NCI-H226 (cell line): ENCODE measurements around the gene RAB6A.
A peak's percentile ranks its signal among the peaks of the same experiment; 100 is the strongest.
"Not testable (repeated sequence)": the region's sequence is repeated elsewhere in the genome, so short reads cannot be mapped to it uniquely, and the experiment has no call there.

Experiments
- DNase-seq: peaks from one replicate; pipeline ENCODE4 v3.0.0-alpha.2; 2015

RAB6A gene

DNA sequence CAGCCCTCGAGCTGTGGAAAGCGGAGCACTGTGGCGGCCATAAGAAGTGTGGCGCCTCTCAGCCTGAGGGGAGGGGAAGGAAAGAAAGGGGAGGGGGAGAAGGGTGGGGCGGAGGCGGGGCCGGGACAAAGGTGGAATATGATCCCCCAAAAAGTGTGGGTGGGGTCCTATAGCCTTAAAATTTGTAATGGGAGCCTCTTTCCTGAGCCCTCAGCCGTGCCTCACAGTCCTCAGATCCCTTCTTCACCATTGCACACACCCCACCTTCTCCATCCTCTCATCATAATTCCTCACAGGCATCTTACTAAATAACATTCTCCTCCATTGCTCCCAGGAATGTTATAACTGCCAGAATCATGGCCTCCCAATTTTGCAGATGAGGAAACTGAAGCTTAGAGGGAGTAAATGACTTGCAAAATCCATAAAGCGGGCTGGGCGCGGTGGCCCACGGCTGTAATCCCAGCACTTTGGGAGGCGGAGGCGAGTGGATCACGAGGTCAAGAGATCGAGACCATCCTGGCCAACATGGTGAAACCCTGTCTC, 600 bp upstream of the RAB6A start:
- DNase-seq, result no peak

DNA sequence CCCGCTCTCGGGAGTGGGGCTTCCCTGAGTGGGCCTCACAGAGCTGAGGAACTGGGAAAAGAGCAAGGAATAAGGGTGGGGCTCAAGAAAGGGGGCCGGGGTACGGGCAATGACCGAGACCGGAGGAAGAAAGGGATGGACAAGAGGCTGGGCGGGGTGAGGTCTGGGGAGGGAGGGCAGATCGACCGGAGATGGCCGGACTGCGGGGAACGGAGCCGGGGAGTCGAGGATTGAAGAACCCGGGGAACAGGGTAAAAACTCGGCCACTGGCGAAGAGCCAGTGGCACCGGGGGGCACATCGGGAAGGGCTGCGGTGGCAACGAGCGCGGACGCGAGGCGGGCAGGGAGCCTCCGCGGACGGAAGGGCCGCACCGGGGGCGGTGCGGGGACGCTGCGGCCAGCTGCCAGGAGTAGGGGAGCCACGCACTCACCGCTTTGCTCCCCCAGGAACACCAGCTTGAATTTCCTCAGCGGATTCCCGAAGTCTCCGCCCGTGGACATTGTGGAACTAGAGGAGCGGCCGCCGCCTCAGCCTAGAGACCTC, 667 bp downstream of the RAB6A start:
- DNase-seq, result peak; percentile 34

DNA sequence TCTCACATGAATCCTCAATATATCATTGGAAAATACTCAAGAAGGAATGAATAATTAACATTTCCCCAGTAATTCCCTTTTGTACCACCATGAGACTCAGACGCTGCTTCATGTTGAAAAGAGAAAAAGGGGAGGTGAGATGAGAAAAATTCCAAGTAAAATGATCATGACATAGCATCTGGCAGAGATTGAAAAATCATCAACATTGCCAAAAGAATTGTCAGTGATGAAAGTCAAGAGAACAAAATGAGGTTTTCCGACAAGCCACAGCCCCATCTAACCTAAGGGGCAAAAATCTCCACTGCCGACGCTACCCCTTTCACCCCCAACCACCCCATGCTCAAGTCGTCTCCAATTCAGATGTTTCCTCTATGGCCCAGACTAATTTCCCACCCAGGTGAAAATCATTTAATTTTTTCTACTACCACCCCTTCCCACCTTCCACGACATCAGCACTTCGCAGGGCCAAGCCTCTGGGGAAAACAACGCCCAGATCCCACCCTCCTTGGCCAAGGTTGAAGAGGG, 1.2 kb downstream of the RAB6A start:
- no peak for DNase-seq

DNA sequence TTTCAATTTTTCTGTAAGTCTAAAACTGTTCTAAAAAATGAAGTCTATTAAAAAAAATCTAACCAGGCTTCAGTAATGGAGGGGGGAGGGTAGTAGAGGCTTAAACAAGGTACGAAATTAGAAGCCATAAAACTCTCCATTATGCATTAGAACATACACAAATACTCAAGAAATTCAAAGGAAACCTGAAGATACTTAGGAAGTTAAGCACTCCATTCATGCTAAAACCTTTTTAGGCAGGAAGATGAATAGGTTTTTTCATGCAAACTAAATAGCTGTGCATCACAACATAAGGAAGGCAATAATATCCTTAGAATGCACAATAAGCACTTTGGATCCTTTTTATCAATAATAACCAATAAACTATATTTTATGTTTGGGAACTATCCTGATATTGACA, 2.4 kb downstream of the RAB6A start:
- DNase-seq, result no peak

DNA sequence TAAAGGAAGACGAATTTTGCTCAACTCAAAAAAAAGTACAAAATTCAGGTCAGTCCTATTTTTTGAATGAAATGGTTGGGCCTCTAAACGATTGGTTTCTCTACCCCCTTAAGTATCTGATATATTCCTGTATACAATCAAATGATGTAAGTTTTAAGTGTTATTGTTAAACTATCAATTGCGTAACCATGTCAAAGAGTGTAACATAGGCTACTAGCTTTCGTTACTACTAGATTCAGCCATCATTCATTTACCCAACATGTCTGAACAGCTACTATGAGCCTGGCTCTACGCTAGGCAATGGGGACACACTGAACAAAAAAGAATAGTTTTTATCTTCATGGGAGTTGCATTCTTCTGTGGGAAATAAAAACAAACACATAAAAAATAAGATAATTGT, 3.3 kb downstream of the RAB6A start:
- no peak for DNase-seq

DNA sequence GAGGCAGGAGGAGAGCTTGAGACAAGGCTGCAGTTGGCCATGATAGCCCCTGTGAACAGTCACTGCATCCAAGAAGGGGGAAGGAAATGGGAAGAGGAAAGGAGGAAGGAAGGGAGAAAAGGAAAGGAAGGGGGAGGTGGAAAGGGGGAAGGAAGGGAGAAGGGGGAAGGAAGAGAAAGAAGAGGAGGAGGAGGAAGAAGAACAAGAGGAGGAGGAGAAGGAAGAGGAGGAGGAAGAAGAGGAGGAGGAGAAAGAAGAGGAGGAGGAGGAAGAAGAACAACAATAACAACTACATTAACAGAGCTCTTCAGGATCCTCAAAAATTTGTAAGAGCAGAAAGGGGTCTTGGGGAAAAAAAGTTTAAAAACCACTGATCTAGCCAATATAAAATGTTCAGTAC, 5.2 kb downstream of the RAB6A start:
- DNase-seq, result no peak

DNA sequence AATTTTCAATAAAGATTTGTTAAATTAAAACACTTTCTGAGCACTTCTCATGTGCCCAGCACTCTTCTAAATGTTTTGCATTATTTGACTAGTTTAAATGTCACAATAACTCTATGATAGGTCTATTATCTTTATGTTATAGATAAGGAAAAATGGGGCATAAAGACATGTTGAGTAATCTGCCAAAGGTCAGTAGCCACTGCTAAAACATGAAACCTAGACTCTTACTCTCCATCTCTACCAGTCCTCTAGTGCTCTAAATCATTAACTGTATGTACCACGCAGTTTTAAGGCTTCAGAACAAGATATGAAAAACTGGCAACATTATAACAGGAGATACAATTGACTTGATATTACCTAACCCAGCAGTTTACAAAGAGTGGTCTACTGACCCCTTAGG, 6.9 kb downstream of the RAB6A start:
- no peak for DNase-seq

DNA sequence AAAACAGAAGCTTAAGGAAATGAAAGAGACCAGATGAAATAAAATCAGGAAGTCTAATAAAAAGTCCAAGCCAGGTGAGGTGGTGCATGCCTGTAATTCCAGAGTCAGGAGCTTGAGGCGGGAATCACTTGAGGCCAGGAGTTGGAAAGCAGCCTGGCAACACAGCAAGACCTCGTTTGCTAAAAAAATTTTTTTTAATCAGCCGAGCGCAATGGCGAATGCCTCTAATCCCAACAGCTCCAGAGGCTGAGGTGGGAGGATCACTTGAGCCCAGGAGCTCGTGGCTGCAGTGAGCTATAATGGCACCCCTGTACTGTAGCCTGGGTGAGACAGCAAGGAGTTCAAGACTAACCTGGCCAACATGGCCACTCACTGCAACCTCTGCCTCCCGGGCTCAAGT, 8.0 kb downstream of the RAB6A start:
- peak; percentile 84 for DNase-seq

DNA sequence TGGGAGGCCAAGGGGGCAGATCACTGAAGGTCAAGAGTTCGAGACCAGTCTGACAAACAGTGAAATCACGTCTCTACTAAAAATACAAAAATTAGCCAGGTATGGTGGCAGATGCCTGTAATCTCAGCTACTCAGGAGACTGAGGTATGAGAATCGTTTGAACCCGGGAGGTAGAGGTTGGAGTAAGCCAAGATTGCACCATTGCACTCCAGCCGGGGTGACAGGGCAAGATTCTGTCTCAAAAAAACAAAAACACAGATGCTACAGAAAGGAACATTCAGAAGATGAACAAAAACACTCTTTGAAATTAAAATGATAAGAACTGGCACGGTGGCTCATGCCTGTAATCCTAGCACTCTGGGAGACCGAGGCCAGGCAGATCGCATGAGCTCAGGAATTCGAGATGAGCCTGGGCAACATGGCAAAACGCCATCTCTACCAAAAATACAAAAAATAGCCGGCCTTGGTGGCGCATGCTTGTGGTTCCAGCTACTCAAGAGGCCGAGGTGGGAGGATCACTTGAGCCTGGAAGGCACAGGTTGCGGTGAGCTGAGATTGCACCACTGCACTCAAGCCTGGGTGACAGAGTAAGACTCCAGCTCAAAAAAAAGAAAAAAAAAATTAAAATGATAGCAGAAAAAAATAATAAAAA, 8.5 kb downstream of the RAB6A start:
- peak; percentile 93 for DNase-seq

DNA sequence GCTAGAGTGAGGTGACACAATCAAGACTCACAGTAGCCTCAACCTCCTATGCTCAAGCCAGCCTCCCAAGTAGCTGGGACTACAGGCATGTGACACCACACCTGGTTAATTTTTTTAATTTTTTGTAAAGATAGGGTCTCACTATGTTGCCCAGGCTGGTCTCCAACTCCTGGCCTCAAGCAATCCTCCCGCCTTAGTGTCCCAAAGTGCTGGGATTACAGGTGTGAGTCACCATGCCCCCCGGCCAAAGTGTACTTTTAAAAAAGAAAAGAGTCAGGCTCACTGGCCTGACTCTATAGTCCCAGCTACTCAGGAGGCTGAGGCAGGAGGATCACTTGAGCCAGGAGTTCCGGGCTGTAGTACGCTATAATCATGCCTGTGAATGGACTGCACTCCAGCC, 10.0 kb downstream of the RAB6A start:
- not testable (repeated sequence) for DNase-seq

DNA sequence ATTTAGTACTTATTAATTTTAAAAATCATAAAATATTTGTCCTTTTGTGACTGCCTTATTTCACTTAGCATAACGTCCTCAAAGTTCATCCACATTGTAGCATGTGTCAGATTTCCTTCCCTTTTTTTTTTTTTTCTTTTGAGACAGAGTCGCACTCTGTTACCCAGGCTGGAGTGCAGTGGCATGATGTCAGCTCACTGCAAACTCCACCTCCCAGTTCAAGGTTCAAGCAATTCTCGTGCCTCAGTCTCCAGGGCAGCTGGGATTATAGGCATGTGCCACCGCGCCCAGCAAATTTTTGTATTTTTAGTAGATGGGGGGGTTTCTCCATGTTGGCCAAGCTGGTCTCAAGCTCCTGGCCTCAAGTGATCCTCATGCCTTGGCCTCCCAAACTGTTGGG, 10.6 kb downstream of the RAB6A start:
- DNase-seq, result no peak

DNA sequence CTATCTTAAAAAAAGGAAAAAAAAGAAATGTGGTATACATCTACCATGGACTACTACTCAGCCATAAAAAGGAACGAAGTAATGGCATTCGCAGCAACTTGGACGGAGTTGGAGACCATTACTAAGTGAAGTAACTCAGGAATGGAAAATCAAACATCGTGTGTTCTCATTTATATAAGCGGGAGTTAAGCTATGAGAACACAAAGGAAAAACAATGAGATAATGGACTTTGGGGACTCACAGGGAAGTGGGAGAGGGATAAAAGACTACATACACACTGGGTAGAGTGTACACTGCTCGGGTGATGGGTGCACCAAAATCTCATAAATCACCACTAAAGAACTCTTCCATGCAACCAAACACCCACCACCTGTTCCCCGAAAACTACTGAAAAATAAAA, 11.8 kb downstream of the RAB6A start:
- no peak for DNase-seq

DNA sequence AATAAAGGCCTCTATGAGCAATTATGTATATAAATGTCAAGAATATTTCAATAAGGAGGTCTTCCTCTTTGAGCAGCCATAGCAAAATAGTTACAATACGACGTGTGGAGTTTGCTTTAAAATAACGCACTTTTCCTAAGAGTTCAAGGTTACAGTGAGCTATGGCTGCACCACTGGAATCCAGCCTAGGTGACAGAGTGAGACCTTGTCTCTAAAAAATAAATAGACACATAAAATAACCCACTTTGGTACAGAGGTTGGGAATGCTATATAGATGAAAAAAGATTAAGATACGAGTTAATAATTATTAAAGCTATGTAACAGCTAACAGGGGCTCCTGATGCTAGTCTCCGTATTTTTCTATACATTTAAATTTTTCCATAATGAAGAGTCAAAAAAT, 12.6 kb downstream of the RAB6A start:
- no peak for DNase-seq

DNA sequence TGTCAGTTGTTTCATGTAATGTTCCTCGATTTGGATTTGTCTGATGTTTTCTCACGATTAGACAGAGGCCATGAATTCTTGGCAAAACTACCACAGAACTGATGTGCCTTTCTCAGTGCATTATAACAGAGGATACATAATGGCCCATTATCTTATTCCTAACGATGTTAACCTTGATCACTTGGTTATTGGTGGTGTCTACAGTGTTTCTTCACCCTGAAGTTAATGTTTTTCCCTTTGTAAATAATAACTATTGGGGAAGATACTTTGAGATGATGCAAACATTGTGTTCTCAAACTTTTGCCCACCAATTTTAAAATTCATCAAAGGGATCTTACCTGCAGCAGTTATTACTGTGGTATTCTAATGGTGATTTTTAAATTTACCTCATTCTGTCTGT, 13.1 kb downstream of the RAB6A start:
- no peak for DNase-seq

DNA sequence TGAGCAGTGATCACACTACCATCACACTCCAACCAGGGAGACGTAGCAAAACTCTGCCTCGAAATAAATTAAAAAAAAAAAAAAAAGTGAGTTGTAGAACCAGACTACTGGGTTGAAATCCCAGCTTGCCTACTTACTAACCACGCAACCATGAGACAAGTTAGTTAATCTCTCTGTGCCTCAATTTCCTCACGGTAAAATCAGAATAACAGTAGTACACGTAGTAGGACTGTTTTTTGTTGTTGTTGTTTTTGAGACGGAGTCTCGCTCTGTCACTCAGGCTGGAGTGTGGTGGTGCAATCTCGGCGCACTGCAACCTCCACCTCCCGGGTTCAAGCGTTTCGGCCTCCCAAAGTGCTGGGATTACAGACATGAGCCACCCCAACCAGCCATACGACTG, 14.2 kb downstream of the RAB6A start:
- DNase-seq, result no peak

DNA sequence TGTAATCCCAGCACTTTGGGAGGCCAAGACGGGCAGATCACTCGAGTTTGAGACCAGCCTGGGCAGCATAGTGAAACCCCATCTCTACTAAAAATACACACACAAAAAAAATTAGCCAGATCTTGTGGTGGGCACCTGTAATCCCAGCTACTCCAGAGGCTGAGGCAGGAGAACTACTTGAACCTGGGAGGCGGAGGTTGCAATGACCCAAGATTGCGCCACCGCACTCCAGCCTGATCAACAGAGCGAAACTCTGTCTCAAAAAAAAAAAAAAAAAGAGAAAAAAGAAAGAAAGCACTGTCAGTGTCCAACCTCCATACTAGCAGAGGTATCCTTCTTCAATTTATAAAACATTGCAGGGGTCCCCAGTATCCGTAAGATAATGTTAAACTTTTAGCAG, 17.8 kb downstream of the RAB6A start:
- DNase-seq, result no peak

DNA sequence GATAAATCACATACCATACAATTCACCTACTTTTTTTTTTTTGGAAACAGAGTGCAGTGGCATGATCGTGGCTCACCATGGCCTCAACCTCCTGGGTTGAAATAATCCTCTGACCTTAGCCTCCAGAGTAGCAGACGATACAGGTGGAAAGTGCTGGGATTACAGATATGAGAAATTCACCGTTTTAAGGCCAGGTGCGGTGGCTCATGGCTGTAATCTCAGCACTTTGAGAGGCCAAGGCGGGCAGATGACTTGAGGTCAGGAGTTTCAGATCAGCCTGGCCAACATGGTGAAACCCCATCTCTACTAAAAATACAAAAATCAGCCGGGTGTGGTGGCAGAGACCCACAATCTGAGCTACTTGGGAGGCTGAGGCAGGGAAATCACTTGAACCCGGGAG, 24.9 kb downstream of the RAB6A start:
- not testable (repeated sequence) for DNase-seq

DNA sequence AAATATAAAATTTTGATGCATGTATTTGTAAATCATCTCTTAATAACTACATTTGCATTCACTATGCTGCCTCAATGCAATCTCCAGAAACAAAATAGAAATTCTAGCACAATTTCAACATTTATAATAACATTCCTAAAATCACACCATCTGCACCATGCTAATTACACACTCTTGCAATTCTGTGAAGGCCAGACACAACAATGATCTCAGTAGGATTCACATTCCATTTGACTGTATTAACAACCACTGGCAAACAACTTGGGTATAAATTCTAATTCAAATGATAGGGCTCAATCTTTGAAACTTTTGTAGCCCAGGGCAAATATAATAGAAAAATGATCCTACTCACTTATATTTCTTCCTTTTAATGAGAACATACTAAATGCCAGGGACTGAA, 25.9 kb downstream of the RAB6A start:
- DNase-seq, result no peak

DNA sequence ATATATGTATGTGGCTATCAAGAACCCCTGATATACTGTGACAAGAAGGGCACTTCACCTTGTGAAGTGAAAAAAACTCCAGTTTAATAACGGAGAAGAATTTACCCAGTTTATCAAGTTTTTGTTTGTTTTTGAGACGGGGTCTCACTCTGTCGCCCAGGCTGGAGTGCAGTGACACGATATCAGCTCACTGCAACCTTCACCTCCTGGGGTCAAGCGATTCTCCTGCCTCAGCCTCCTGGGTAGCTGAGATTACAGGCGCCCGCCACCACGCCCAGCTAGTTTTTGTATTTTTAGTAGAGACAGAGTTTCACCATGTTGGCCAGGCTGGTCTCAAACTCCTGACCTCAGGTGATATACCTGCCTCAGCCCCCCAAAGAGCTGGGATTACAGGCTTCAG, 26.9 kb downstream of the RAB6A start:
- DNase-seq, result not testable (repeated sequence)

DNA sequence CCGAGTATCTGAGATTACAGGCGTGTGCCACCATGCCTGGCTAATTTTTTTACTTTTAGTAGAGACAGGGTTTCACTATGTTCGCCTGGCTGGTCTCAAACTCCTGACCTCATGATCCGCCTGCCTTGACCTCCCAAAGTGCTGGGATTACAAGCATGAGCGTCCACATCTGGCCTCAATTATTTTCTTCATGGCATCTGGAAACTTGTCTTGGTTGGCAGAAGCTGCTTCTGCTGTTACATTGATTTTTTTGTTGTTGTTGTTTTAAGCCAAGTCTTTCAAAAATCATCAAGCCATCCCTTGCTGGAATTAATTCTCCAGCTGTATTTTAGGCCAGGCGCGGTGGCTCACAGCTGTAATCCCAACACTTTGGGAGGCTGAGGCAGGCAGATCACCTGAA, 27.9 kb downstream of the RAB6A start:
- DNase-seq, result not testable (repeated sequence)

DNA sequence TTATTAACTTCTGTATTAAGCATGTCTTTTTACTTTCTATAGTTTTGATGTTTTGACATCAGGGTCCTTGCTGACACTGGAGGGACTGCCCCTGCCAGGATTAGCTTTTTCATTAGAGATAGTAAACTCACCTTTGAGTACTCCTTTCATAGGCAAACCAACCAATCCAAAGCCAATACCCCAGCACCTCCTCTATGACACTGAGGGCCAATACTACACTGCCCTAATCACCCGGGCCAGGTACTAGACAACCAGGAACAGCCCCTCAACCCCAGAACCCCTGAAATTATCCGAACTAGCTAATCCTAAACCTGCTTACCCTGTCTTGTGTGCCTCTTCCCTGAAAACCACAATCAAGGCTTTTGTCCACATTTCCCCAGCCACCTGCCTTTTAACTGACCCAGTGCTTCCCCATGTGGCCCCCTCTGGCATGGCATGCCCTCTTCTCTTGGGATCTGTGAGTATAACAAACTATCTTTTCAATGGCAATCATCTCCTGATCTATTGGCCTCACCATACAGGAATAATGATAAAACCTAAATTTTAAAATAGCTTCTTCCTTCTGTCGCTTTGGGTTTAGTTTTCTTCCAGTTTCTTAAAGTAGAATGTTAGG, 31.2 kb downstream of the RAB6A start:
- no peak for DNase-seq

DNA sequence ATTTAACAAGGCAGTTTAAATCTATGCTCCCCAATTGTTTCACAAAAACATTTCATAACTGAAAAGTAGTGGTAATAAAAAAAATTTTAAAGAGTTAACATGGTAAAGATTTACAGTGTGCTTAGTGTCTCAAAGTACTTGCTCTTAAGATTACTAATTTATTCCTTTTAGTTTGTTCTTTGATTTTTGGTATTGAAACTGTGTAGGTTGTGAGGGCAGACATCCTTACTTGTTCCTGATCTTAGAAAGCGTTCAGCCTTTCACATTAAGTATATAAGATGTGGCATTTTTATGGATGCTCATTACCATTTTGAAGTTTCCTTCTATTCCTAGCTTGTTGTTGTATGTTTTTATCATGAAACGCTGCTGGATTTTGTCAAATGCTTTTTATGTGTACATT, 32.9 kb downstream of the RAB6A start:
- no peak for DNase-seq

DNA sequence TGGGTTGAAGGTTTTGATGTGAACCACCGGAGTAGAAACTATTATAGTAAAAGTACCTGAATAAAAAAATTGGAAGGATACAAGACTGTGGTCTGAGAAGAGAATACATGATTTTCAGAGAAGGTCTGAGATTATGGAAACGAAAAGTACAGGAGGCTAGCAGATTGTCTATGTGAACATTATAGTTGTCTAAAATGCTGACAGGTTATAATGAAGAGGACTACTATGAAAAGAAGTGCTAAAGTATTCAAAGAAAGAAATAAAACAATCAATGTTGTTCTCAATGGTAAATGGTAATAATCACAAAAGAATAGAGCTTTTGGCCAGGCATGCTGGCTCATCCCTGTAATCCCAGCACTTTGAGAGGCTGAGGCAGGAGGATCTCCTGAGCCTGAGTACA, 34.0 kb downstream of the RAB6A start:
- no peak for DNase-seq

DNA sequence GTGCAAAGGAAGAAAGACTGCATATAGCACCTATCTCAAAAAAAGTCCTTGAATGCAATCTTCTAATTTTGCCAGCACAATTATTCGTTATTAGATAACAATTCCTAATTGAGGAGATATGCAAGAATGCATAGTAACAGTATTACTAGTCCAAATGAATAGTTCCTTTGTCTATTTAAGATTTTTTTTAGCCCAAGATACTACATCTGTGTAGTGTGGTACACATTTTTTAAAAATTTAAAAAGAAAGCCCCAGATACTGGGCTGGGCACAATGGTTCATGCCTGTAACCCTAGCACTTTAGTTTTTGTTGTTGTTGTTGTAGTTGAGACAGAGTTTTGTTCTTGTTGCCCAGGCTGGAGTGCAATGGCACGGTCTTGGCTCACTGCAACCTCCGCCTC, 43.7 kb downstream of the RAB6A start:
- no peak for DNase-seq
